Urothelium cell line (cell line): ENCODE data around the gene PANX1.

Experiments used
- DNase-seq: peaks from one replicate; pipeline ENCODE4 v3.0.0; 2011; ENCODE audit warnings: low spot score, mixed read lengths
- FAIRE-seq: peaks from 2 replicates; lab custom pipeline; 2011; peaks lifted over from hg19 to GRCh38; lab: Jason Lieb, UNC

PANX1 gene

GRCh38 chr11:94128291-94128745 is 323 bp upstream of the PANX1 start:
- peak; percentile 42 for DNase-seq
- no peak for FAIRE-seq

- DNase-seq (no peak), FAIRE-seq (no peak)
These were observed 1.1 kb downstream of the PANX1 start for GRCh38 chr11:94129512-94130297.

- DNase-seq (no peak), FAIRE-seq (no peak)
These were observed 1.8 kb downstream of the PANX1 start for GRCh38 chr11:94130298-94131046.

GRCh38 chr11:94131047-94131717 is 2.5 kb downstream of the PANX1 start:
- DNase-seq (no peak), FAIRE-seq (no peak)

- DNase-seq (no peak), FAIRE-seq (no peak)
These were observed 3.1 kb downstream of the PANX1 start for GRCh38 chr11:94131718-94132115.

GRCh38 chr11:94132152-94132558 is 3.5 kb downstream of the PANX1 start:
- DNase-seq, result no peak
- no peak for FAIRE-seq

- FAIRE-seq (no peak), DNase-seq (no peak)
These were observed 4.3 kb downstream of the PANX1 start for GRCh38 chr11:94132823-94133408.

GRCh38 chr11:94133752-94134151 is 5.1 kb downstream of the PANX1 start:
- FAIRE-seq, result no peak

GRCh38 chr11:94134651-94135512 is 6.2 kb downstream of the PANX1 start:
- peak; percentile 42 for DNase-seq
- FAIRE-seq, result no peak

More at GRCh38 chr11:94133752-94134151, 5.1 kb downstream of the PANX1 start:
- DNase-seq, result no peak

- DNase-seq (no peak), FAIRE-seq (no peak)
These were observed 10.8 kb downstream of the PANX1 start for GRCh38 chr11:94139416-94139815.

GRCh38 chr11:94140154-94140655 is 11.6 kb downstream of the PANX1 start:
- FAIRE-seq, result no peak
- no peak for DNase-seq

GRCh38 chr11:94141511-94142307 is 13.1 kb downstream of the PANX1 start:
- FAIRE-seq (no peak), DNase-seq (no peak)

- DNase-seq, result no peak
- no peak for FAIRE-seq
These were observed 14.0 kb downstream of the PANX1 start for GRCh38 chr11:94142308-94143281.

- DNase-seq (no peak), FAIRE-seq (no peak)
These were observed 15.6 kb downstream of the PANX1 start for GRCh38 chr11:94144216-94144615.

GRCh38 chr11:94144664-94145063 is 16.0 kb downstream of the PANX1 start:
- FAIRE-seq, result no peak

GRCh38 chr11:94145431-94145830 is 16.8 kb downstream of the PANX1 start:
- FAIRE-seq (no peak), DNase-seq (no peak)

More at GRCh38 chr11:94144664-94145063, 16.0 kb downstream of the PANX1 start:
- DNase-seq, result no peak

GRCh38 chr11:94145916-94146315 is 17.3 kb downstream of the PANX1 start:
- no peak for DNase-seq
- no peak for FAIRE-seq

GRCh38 chr11:94147433-94147845 is 18.8 kb downstream of the PANX1 start:
- FAIRE-seq (no peak), DNase-seq (no peak)
